Gastrocnemius medialis (tissue), 4 donors: ENCODE results near the gene SLC7A6OS. TPM values are rescaled to one million over a fixed set of nuclear protein-coding genes. Genes with fewer than 3 reads are reported as not detected.

ENCODE experiments used
- ATAC-seq, 2 donors: fragments of 150-250 bp; one replicate each; pipeline ENCODE4 v1.9.1; 2016
- DNase-seq, 2 donors: peaks; one replicate each; pipeline ENCODE4 v3.0.0-alpha.2; 2019
- H3K27ac ChIP-seq, 4 donors: fragments of 200-600 bp; sonication (generic); 1 replicate in 1 of 4; 2 replicates in 3 of 4; pipeline ENCODE4 v1.5.1; 2016 to 2018; ENCODE audit warnings: mild to moderate bottlenecking in 2 of 4, moderate library complexity in 1 of 4
- H3K27me3 ChIP-seq, 3 donors: fragments of 200-600 bp; sonication (generic) in 2 of 3; 1 replicate in 1 of 3; 2 replicates in 2 of 3; pipeline versions ENCODE4 v1.5.1 to v1.6.0; 2016 to 2019; ENCODE audit warnings: mild to moderate bottlenecking in 1 of 3, moderate library complexity in 1 of 3
- H3K36me3 ChIP-seq, 2 donors: fragments of 200-600 bp; sonication (generic) in 1 of 2; one replicate each; pipeline ENCODE4 v1.5.1; 2017 to 2018
- H3K4me1 ChIP-seq, 2 donors: fragments of 200-600 bp; sonication (generic) in 1 of 2; one replicate each; pipeline ENCODE4 v1.5.1; 2016 to 2017; ENCODE audit warnings: mild to moderate bottlenecking in 2 of 2
- H3K4me3 ChIP-seq, 4 donors: fragments of 200-600 bp; sonication (generic) in 3 of 4; 1 replicate in 1 of 4; 2 replicates in 3 of 4; pipeline ENCODE4 v1.5.1; 2016 to 2019; ENCODE audit warnings: mild to moderate bottlenecking in 2 of 4
- H3K9me3 ChIP-seq, 3 donors: fragments of 200-600 bp; sonication (generic) in 2 of 3; 1 replicate in 1 of 3; 2 replicates in 2 of 3; pipeline ENCODE4 v1.5.1; 2016 to 2019
- POLR2A ChIP-seq, 2 donors: fragments of 450-650 bp; IDR thresholded peaks; one replicate each; pipeline ENCODE4 v1.6.1; 2017; ENCODE audit warnings: antibody characterized with exemption in 2 of 2, mild to moderate bottlenecking in 2 of 2, moderate library complexity in 2 of 2
- in situ Hi-C, 4 donors: fragments of 200-750 bp; cut with MboI; loops; one replicate each; pipeline versions ENCODE4 v1.15.0 to v1.8.0; 2017; ENCODE audit warnings: low sequenced_read_pairs in 4 of 4
- intact Hi-C: fragments of 100-400 bp; cut with DNase I; formaldehyde crosslinking; loops from one replicate; pipeline ENCODE4 v1.15.1; 2023; ENCODE audit warnings: low total_unique reads
- total RNA-seq, 4 donors: library from RNA; depleted of rRNA; stranded (reverse); fragments of >200 nt; gene quantifications; one replicate each; pipeline versions ENCODE4 v1.1.0 to v1.2.3, GENCODE V29; 2016
- TF ChIP-seq, protein P1 (sequence below), 5 experiments: fragments of 450-650 bp in 3 of 5; fragments of 200-600 bp in 2 of 5; sonication (generic) in 2 of 5; IDR thresholded peaks in 4 of 5; conservative IDR thresholded peaks in 1 of 5; 1 replicate in 4 of 5; 2 replicates in 1 of 5; pipeline ENCODE4 v1.5.1; 2016 to 2019; ENCODE audit warnings: antibody characterized with exemption in 5 of 5, mild to moderate bottlenecking in 3 of 5, moderate library complexity in 3 of 5

The SLC7A6OS gene
- total RNA-seq, 4 donors from 2014 or later, result 5.0 to 8.8 (median 7.3) TPM

DNA sequence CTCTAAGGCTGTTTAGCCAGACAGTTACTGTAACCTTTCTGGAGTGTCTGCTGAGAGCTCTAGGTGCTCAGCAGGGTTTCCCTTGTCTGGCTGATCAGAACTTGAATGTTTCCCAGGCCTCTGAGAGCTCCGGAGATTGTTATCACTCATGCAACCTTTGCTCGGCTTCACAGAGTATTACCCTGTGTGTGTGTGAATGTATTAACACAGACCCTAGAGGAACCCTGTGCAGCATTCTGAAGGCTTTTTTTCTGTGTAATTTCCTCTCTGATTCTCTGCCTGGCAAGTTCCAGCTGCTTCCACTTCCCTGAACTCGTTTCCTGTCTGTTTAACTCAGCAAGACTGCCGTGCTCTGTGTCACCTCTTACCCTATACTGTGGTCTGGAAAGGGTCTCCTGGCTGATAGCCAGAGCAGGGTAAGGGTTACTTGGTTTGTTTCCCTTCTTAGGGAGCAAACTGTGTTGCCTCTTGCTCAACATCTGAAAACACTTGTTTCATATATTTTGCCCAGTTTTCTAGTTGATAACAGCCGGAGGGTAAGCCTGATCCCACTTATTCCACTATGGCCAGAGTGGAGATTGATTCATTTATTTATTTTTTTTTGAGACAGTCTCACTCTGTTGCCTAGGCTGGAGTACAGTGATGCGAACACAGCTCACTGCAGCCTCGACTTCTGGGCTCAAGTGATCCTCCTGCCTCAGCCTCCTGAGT lies 21.8 kb upstream of the SLC7A6OS start:
- intact Hi-C loops (no loop called here), in situ Hi-C loops (loop anchor here in 2 of 4 donors (5.0 to 25.0 kb wide), 2 partner anchors 70 to 245 kb away; partner anchors contain the start of genes NFATC3 (in 2 of the 2) and SLC7A6 (in 1 of the 2))
- ATAC-seq (peak in 1 of 2 donors; percentile 5), DNase-seq (peak; percentile 26 to 42)
- peaks cover 0 to 30% of the 10 kb centered on the region in 2 donors for H3K4me1 ChIP-seq
- no peak overlapping the region for H3K4me3 ChIP-seq
- H3K27me3 ChIP-seq, result no peaks in the 10 kb centered on the region
- H3K36me3 ChIP-seq, result peaks cover 0 to 3% of the 10 kb centered on the region in 2 donors
- TF ChIP-seq, protein P1, sequence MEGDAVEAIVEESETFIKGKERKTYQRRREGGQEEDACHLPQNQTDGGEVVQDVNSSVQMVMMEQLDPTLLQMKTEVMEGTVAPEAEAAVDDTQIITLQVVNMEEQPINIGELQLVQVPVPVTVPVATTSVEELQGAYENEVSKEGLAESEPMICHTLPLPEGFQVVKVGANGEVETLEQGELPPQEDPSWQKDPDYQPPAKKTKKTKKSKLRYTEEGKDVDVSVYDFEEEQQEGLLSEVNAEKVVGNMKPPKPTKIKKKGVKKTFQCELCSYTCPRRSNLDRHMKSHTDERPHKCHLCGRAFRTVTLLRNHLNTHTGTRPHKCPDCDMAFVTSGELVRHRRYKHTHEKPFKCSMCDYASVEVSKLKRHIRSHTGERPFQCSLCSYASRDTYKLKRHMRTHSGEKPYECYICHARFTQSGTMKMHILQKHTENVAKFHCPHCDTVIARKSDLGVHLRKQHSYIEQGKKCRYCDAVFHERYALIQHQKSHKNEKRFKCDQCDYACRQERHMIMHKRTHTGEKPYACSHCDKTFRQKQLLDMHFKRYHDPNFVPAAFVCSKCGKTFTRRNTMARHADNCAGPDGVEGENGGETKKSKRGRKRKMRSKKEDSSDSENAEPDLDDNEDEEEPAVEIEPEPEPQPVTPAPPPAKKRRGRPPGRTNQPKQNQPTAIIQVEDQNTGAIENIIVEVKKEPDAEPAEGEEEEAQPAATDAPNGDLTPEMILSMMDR (IDR thresholded peaks at IDR 0.05 in 4 of 5, conservative IDR thresholded peaks at IDR 0.05 in 1 of 5), result no peak
- peak in 1 of 2 donors; percentile 15 for TF ChIP-seq POLR2A (IDR thresholded peaks at IDR 0.05)
- H3K9me3 ChIP-seq, result no peaks in the 10 kb centered on the region
- H3K27ac ChIP-seq, result peak overlapping the region; percentile 26 to 66 (median 58)

DNA sequence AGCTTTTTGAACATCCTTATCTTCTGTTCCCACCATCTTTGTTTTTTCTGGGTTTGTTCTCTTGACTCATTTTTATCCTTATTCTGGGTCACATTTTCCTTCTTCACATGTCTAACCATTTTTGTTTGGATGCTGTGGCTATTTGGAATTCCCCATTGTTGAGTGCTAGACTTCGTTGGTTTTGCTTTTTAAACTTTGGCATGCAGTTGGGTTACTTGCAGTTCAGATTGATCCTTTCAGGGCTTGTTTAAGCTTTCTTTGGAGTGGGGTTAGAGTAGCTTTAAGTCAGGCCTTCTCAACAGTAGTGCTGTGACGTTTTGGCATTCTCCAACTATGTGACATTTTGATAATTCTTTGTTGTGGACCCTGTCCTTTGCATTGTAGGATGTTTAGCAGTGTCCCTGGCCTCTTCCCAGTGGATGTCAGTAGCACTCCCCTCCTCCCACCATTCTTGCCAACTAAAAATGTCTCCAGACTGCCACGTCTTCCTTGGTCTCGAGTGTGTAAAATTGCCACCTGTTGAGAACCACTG lies 21.2 kb upstream of the SLC7A6OS start:
- in situ Hi-C loops, result loop anchor here in 2 of 4 donors (5.0 to 25.0 kb wide), 2 partner anchors 70 to 245 kb away; partner anchors contain the start of genes NFATC3 (in 2 of the 2) and SLC7A6 (in 1 of the 2)

DNA sequence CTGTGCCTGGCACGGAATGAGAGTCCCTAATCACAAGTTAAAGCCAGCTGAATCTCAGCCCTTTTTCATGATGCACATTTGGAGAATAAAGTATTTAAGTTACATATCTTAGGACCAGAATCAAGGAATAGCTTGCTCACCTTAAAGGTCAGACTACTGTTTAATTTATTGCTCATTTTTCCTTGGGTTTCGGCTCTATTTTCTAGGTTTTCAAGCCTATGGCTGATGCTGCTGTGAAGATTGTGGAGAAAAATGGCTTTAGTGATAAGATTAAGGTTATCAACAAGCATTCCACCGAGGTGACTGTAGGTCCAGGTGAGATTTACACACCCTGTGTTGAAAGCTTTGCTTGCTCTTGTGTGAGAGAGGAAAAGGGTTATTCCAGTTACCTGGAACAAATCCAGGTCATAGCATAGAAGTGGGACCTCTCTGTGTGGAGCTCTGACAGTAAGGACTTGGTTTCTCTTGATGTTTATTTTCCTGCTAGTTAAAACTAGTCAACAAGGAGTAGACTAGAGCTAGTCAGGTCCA lies 18.2 kb upstream of the SLC7A6OS start:
- H3K36me3 ChIP-seq, result peaks cover 0 to 31% of the 10 kb centered on the region in 2 donors
- H3K4me3 ChIP-seq, result no peak overlapping the region
- H3K27me3 ChIP-seq, result no peaks in the 10 kb centered on the region
- peaks cover 0 to 30% of the 10 kb centered on the region in 2 donors for H3K4me1 ChIP-seq
- DNase-seq, result no peak
- H3K27ac ChIP-seq, result peak overlapping the region in 1 of 4 donors; percentile 15
- TF ChIP-seq POLR2A (IDR thresholded peaks at IDR 0.05), result no peak
- TF ChIP-seq, protein P1 (IDR thresholded peaks at IDR 0.05 in 4 of 5, conservative IDR thresholded peaks at IDR 0.05 in 1 of 5), result peak in 1 of 5 experiments; percentile 6
- no peaks in the 10 kb centered on the region for H3K9me3 ChIP-seq
- in situ Hi-C loops, result loop anchor here (5.0 to 25.0 kb wide), 3 partner anchors 67 to 242 kb away; partner anchors contain the start of genes NFATC3 (in 2 of the 4) and SLC7A6 (in 1 of the 4)
- intact Hi-C loops, result loop anchor here (1.0 kb wide), 2 partner anchors 68 to 90 kb away; no protein-coding TSS in a partner anchor
- no peak for ATAC-seq

More for the DNA sequence above, 21.2 kb upstream of the SLC7A6OS start:
- H3K36me3 ChIP-seq, result peaks cover 0 to 2% of the 10 kb centered on the region in 2 donors
- no peaks in the 10 kb centered on the region for H3K27me3 ChIP-seq
- TF ChIP-seq POLR2A (IDR thresholded peaks at IDR 0.05), result no peak
- TF ChIP-seq, protein P1 (IDR thresholded peaks at IDR 0.05 in 4 of 5, conservative IDR thresholded peaks at IDR 0.05 in 1 of 5), result no peak
- H3K27ac ChIP-seq, result peak overlapping the region; percentile 26 to 66 (median 58)
- H3K4me1 ChIP-seq, result peaks cover 0 to 30% of the 10 kb centered on the region in 2 donors
- DNase-seq (no peak), ATAC-seq (no peak)
- intact Hi-C loops, result no loop called here
- no peak overlapping the region for H3K4me3 ChIP-seq
- no peaks in the 10 kb centered on the region for H3K9me3 ChIP-seq

DNA sequence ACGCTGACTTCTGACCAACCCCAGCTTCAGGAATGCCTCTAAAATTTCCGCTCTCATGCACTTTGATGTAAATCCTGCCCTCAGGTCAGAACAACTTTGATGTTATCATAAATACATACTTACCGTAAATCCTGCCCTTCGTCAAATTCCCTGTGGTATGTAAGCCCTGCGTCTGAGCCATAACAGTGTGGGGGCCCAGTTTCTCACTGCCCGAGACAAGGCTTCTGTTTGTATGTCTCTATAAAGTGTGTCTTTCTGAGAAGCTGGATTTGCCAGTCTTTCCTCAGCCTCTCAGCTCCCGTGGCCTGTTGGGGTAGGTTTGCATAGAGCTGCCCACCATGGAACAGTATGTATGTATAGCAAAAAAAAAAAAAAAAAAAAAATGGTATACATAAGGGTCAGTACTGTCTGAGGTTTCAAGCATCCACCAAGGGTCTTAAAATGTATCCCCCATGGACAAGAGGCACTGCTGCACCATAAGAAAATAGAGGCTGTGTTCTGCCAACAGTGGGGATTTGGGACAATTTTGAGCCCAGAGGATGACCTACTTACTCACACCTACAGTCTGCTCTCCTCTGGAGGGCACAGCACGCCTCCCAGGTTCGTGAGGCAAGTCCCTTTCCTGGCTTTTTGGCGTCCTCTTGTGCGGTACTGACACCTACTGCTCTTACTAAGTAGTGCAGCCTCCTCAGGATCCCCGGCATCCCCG lies 17.6 kb upstream of the SLC7A6OS start:
- peak; percentile 90 for ATAC-seq
- Histone ChIP-seq H3K4me3 (no peak overlapping the region), H3K27me3 (no peaks in the 10 kb centered on the region), H3K9me3 (no peaks in the 10 kb centered on the region), H3K4me1 (peaks cover 0 to 25% of the 10 kb centered on the region in 2 donors), H3K36me3 (peaks cover 0 to 34% of the 10 kb centered on the region in 2 donors), H3K27ac (peak overlapping the region in 2 of 4 donors; percentile 44 to 56)
- peak; percentile 69 to 87 for DNase-seq
- in situ Hi-C loops (loop anchor here (5.0 to 25.0 kb wide), 3 partner anchors 66 to 241 kb away; partner anchors contain the start of genes NFATC3 (in 2 of the 4) and SLC7A6 (in 1 of the 4)), intact Hi-C loops (loop anchor here (1.0 kb wide), 2 partner anchors 67 to 89 kb away; no protein-coding TSS in a partner anchor)
- no peak for TF ChIP-seq POLR2A (IDR thresholded peaks at IDR 0.05)
- TF ChIP-seq, protein P1 (IDR thresholded peaks at IDR 0.05 in 4 of 5, conservative IDR thresholded peaks at IDR 0.05 in 1 of 5), result peak; percentile 92 to 98 (median 95)
